Skeletal muscle tissue (tissue), 4 donors: Measurements from ENCODE around the gene ZNF331. TPM values are rescaled to one million over a fixed set of nuclear protein-coding genes. Genes with fewer than 3 reads are reported as not detected.
A peak's percentile ranks its signal among the peaks of the same experiment; 100 is the strongest.

Source experiments
- H3K27ac ChIP-seq: one replicate; pipeline ENCODE4 v1.7.0; 2013; ENCODE audit warnings: mild to moderate bottlenecking, low read depth, low read length, inconsistent platforms
- H3K27me3 ChIP-seq, 3 donors: one replicate each; pipeline ENCODE4 v1.7.0; 2013; ENCODE audit warnings: low read length in 3 of 3; ENCODE audit not compliant: control insufficient read depth in 3 of 3, insufficient read depth in 3 of 3
- H3K36me3 ChIP-seq, 3 donors: one replicate each; pipeline ENCODE4 v1.7.0; 2013; ENCODE audit warnings: low read length in 3 of 3; ENCODE audit not compliant: control insufficient read depth in 3 of 3, insufficient read depth in 3 of 3
- H3K4me1 ChIP-seq, 3 donors: one replicate each; pipeline ENCODE4 v1.7.0; 2013; ENCODE audit warnings: low read length in 3 of 3, mild to moderate bottlenecking in 3 of 3; ENCODE audit not compliant: control insufficient read depth in 3 of 3, insufficient read depth in 3 of 3
- H3K4me3 ChIP-seq, 3 donors: one replicate each; pipeline ENCODE4 v1.7.0; 2013; ENCODE audit warnings: low read length in 3 of 3
- H3K9ac ChIP-seq, 3 donors: one replicate each; pipeline ENCODE4 v1.7.0; 2013; ENCODE audit warnings: low read length in 3 of 3, mild to moderate bottlenecking in 3 of 3, moderate library complexity in 2 of 3, low read depth in 1 of 3
- H3K9me3 ChIP-seq, 3 donors: one replicate each; pipeline ENCODE4 v1.7.0; 2013; ENCODE audit warnings: low read length in 3 of 3; ENCODE audit not compliant: control insufficient read depth in 3 of 3
- total RNA-seq: library from RNA; depleted of rRNA; stranded (reverse); fragments of >200 nt; gene quantifications from one replicate; pipeline ENCODE4 v1.2.3, GENCODE V29; 2014
- donor health status: Osteomylitis.

Gene ZNF331
- total RNA-seq, 1 donor from 2014 or later = 6.3 TPM

DNA sequence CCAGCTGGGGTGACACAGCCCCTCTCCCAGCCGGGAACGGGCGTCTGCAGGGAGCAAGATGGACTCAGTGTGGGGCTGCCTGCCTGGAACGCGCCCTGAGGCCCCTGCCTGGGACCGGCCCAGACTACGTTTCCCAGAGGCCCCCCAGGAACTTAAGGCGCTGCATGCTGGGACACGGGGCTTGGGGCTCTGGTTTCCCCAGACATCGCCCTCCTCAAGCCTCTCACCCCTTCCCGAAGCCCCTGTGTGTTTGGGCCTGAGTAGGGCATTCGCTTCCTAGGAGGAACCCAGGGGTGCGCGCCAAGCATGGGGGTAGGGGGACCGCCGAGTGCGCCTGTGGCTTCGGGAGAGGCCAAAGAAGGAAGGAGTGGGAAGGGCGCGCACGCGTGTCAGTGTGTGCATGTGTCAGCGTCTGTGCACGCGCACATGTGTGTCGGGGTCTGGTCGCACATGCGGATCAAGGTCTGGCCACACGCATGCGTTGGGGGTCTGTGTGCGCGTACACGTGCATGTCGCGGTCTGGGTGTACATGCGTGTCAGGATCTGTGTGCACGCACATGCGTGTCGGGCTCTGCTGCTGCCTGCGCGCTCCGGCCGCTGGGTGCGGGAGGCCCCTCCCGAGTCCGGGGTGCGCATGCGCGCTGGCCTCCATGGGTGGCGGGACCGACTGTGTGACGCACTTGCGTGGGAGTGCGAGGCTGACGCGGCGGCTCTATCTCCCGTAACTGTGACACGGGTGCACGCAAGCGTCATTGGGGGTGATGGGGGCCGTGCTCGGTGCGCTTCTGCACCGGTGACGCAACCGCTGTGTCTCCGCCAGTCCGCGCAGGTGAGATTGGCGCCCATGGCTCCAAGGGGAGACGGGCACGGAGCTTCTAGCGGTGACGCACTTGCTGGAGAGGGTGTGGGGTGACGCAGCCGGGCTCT lies 16.2 kb downstream of the ZNF331 start:
- peaks cover 4 to 9% (median 5%) of the 10 kb centered on the region in 3 donors for H3K36me3 ChIP-seq
- H3K4me3 ChIP-seq = peak overlapping the region; percentile 79 to 93 (median 80)
- peak overlapping the region; percentile 85 for H3K27ac ChIP-seq
- peaks cover 4 to 20% (median 9%) of the 10 kb centered on the region in 3 donors for H3K4me1 ChIP-seq
- H3K9ac ChIP-seq = peak overlapping the region; percentile 74 to 87 (median 82)
- no peaks in the 10 kb centered on the region for H3K27me3 ChIP-seq
- no peaks in the 10 kb centered on the region for H3K9me3 ChIP-seq

- Histone ChIP-seq H3K9me3 (no peaks in the 10 kb centered on the region), H3K27ac (peak overlapping the region; percentile 85), H3K36me3 (peaks cover 4 to 11% (median 9%) of the 10 kb centered on the region in 3 donors), H3K9ac (peak overlapping the region; percentile 74 to 87 (median 82)), H3K4me3 (peak overlapping the region; percentile 79 to 93 (median 80)), H3K4me1 (peaks cover 4 to 20% (median 9%) of the 10 kb centered on the region in 3 donors), H3K27me3 (no peaks in the 10 kb centered on the region)
Observed at GRCh38 chr19:53554804-53555203, 16.9 kb downstream of the ZNF331 start.

- H3K36me3 ChIP-seq = peaks cover 4 to 15% (median 11%) of the 10 kb centered on the region in 3 donors
- peak overlapping the region; percentile 85 for H3K27ac ChIP-seq
- peak overlapping the region in 1 of 3 donors; percentile 87 for H3K9ac ChIP-seq
- H3K9me3 ChIP-seq = no peaks in the 10 kb centered on the region
- no peaks in the 10 kb centered on the region for H3K27me3 ChIP-seq
- peaks cover 4 to 20% (median 9%) of the 10 kb centered on the region in 3 donors for H3K4me1 ChIP-seq
- H3K4me3 ChIP-seq = peak overlapping the region; percentile 79 to 93 (median 80)
Observed at GRCh38 chr19:53555352-53555751, 17.4 kb downstream of the ZNF331 start.

DNA sequence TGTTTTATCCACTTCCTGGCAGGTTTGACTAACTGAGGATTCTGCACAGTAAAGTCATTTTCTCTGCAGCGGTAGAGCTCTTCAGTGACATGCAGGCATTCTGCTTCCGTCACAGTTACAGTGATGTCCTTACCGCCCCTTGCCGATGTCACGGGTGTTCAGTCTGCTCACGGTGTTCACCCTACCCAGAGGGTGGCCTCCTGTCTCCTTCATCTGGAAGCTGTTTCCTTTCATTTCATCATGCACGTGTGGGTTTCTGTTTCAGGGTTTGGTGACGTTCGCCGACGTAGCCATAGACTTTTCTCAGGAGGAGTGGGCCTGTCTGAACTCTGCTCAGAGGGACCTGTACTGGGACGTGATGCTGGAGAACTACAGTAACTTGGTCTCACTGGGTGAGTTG lies 33.4 kb downstream of the ZNF331 start:
- H3K27me3 ChIP-seq = no peaks in the 10 kb centered on the region
- no peak overlapping the region for H3K9ac ChIP-seq
- no peaks in the 10 kb centered on the region for H3K9me3 ChIP-seq
- no peak overlapping the region for H3K27ac ChIP-seq
- H3K4me3 ChIP-seq = no peak overlapping the region
- peaks cover 19 to 34% (median 28%) of the 10 kb centered on the region in 3 donors for H3K36me3 ChIP-seq
- no peaks in the 10 kb centered on the region for H3K4me1 ChIP-seq

DNA sequence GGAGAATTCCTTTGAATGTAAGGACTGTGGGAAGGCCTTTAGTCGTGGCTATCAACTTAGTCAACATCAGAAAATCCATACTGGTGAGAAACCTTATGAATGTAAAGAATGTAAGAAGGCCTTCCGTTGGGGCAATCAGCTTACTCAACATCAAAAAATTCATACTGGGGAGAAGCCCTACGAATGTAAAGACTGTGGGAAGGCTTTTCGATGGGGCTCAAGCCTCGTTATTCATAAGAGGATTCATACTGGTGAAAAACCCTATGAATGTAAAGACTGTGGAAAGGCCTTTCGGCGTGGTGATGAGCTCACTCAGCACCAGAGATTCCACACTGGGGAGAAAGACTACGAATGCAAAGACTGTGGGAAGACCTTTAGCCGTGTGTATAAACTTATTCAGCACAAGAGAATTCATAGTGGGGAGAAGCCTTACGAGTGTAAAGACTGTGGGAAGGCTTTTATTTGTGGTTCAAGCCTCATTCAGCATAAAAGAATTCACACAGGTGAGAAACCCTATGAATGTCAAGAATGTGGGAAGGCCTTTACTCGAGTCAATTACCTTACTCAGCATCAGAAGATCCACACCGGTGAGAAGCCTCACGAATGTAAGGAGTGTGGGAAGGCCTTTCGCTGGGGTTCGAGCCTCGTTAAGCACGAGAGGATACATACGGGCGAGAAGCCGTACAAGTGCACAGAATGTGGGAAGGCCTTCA lies 39.2 kb downstream of the ZNF331 start:
- Histone ChIP-seq H3K27ac (no peak overlapping the region), H3K9ac (no peak overlapping the region), H3K4me3 (no peak overlapping the region), H3K9me3 (peaks cover 8 to 12% (median 10%) of the 10 kb centered on the region in 3 donors), H3K4me1 (no peaks in the 10 kb centered on the region), H3K36me3 (peaks cover 30 to 54% (median 41%) of the 10 kb centered on the region in 3 donors), H3K27me3 (no peaks in the 10 kb centered on the region)

GRCh38 chr19:53577968-53578367 lies 40.0 kb downstream of the ZNF331 start:
- Histone ChIP-seq H3K4me3 (no peak overlapping the region), H3K36me3 (peaks cover 30 to 52% (median 41%) of the 10 kb centered on the region in 3 donors), H3K9ac (no peak overlapping the region), H3K27me3 (no peaks in the 10 kb centered on the region), H3K4me1 (no peaks in the 10 kb centered on the region), H3K27ac (no peak overlapping the region), H3K9me3 (peaks cover 8 to 12% (median 10%) of the 10 kb centered on the region in 3 donors)

DNA sequence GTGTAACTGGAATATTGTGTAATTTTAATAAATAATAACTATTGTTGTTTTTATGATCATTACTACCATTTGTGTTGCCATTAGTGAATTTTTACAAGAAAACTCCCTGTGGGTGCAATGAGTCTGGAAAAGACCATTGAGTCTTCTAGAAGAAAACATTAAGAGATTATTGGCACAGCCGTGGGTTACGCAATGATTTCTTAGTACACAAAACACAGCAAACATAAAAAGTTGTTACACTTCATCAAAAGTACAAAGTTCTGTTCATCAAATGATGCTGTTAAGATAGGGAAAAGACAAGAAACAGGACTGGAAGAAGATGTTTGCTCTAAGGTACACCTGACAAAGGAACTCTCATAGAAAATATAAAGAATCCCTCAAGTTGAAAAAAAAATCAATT lies 41.6 kb downstream of the ZNF331 start:
- Histone ChIP-seq H3K9ac (no peak overlapping the region), H3K4me3 (no peak overlapping the region), H3K27me3 (no peaks in the 10 kb centered on the region), H3K4me1 (no peaks in the 10 kb centered on the region), H3K27ac (no peak overlapping the region), H3K36me3 (peaks cover 23 to 43% (median 33%) of the 10 kb centered on the region in 3 donors), H3K9me3 (peaks cover 8 to 12% (median 10%) of the 10 kb centered on the region in 3 donors)

DNA sequence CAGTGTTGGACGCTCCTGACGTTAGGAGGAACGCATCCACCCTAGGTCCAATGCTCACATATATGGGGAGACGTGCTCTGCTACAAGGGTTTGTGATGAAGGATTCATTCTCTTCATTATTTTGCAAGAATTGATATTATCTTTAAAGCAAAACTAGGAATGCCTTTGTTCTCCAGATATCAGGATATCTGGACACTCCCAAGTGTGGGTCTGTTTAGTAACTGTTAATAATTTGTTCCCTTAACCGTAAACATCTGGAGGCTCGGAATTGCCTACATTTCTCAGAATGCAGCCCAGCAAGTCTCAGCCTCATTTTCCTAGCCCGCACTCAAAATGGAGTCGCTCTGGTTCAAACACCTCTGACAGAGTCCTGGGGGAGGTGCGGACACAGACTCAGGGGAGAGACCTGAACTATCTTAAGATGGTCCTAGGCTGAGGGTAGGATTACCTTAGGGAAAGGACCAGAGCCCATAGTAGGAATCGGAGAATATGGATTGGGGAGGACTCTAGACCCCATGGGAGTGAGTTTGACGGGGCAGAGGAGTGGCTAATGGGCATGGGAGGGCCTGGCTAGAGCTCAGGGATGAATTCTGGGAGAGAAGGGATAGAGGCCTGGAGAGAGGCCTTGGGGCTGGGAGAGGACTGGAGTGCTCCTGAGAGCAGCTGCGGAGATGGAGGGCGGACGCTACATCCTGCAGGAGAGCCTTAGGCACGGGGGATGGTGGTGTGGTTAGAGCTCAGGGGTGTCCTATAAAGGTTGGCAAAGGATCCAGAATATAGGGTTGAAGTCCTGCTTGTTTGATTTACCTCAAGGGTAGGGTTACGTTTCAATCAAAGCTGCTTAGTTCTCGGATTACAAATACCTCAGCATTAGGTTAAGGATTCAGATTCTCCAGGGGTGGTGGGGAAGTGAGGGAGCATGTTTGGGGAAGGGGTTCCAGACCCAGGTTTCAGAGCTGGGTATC lies 43.2 kb downstream of the ZNF331 start:
- H3K9me3 ChIP-seq = peaks cover 8 to 12% (median 10%) of the 10 kb centered on the region in 3 donors
- H3K36me3 ChIP-seq = peaks cover 21 to 38% (median 28%) of the 10 kb centered on the region in 3 donors
- H3K9ac ChIP-seq = no peak overlapping the region
- no peak overlapping the region for H3K27ac ChIP-seq
- H3K4me1 ChIP-seq = no peaks in the 10 kb centered on the region
- no peak overlapping the region for H3K4me3 ChIP-seq
- no peaks in the 10 kb centered on the region for H3K27me3 ChIP-seq

DNA sequence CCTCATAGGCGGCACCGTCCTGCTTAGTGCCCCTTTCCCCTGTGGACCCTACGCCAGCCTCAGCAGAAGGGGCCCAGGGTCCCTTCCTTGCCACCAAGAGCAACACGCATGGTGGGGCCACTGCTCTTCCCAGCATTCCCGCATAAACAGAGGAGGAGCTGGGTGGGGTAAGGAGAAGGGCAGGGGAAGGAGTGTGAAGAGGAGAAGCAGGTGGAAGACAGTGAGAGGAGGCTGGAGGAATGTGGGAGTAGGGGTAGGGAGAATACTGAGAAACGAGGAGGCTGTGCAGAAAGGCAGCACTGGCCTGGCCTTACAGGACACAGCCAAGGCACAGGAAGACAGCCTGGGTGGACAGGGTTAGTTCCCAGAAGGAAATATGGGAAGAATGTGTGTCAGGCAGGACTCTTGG lies 43.9 kb downstream of the ZNF331 start:
- H3K4me3 ChIP-seq = no peak overlapping the region
- H3K36me3 ChIP-seq = peaks cover 14 to 31% (median 21%) of the 10 kb centered on the region in 3 donors
- H3K27ac ChIP-seq = no peak overlapping the region
- no peaks in the 10 kb centered on the region for H3K27me3 ChIP-seq
- no peak overlapping the region for H3K9ac ChIP-seq
- H3K9me3 ChIP-seq = peaks cover 7 to 9% (median 8%) of the 10 kb centered on the region in 3 donors
- no peaks in the 10 kb centered on the region for H3K4me1 ChIP-seq
